Small intestine (tissue), 7 donors: ENCODE measurements around the gene CDH8. TPM values are rescaled to one million over a fixed set of nuclear protein-coding genes. Genes with fewer than 3 reads are reported as not detected.

Experiments used
- DNase-seq, 2 donors: peaks; one replicate each; pipeline versions ENCODE4 v3.0.0 to v3.0.0-alpha.2; 2013
- FAIRE-seq: peaks from 2 replicates; lab custom pipeline; 2012; peaks lifted over from hg19 to GRCh38; lab: Jason Lieb, UNC
- H3K27ac ChIP-seq, 3 donors: one replicate each; pipeline ENCODE4 v1.5.1; 2013; ENCODE audit warnings: low read length in 2 of 3, mild to moderate bottlenecking in 2 of 3, control low read depth in 1 of 3, inconsistent platforms in 1 of 3, low read depth in 1 of 3, moderate library complexity in 1 of 3
- H3K27me3 ChIP-seq, 3 donors: one replicate each; pipeline ENCODE4 v1.6.1; 2013; ENCODE audit warnings: low read length in 3 of 3, inconsistent platforms in 1 of 3; ENCODE audit not compliant: control insufficient read depth in 3 of 3, insufficient read depth in 3 of 3
- H3K36me3 ChIP-seq, 3 donors: one replicate each; pipeline ENCODE4 v1.6.1; 2013; ENCODE audit warnings: low read length in 3 of 3, inconsistent platforms in 1 of 3, low read depth in 1 of 3, mild to moderate bottlenecking in 1 of 3, moderate library complexity in 1 of 3; ENCODE audit not compliant: control insufficient read depth in 3 of 3, insufficient read depth in 2 of 3
- H3K4me1 ChIP-seq, 3 donors: one replicate each; pipeline ENCODE4 v1.6.1; 2013; ENCODE audit warnings: low read length in 2 of 3, inconsistent platforms in 1 of 3, low read depth in 1 of 3, mild to moderate bottlenecking in 1 of 3, moderate library complexity in 1 of 3; ENCODE audit not compliant: control insufficient read depth in 3 of 3, insufficient read depth in 2 of 3
- H3K4me3 ChIP-seq, 3 donors: one replicate each; pipeline ENCODE4 v1.5.1; 2013; ENCODE audit warnings: low read length in 3 of 3, control low read depth in 1 of 3, inconsistent platforms in 1 of 3, low read depth in 1 of 3, mild to moderate bottlenecking in 1 of 3, moderate library complexity in 1 of 3
- H3K9me3 ChIP-seq, 2 donors: one replicate each; pipeline ENCODE4 v1.6.1; 2013; ENCODE audit warnings: low read depth in 1 of 2, low read length in 1 of 2; ENCODE audit not compliant: control insufficient read depth in 2 of 2, insufficient read depth in 1 of 2
- WGBS, 3 donors: extraction: QIAGEN DNeasy Blood & Tissue Kit; methylation state at CpG; one replicate each; pipeline ENCODE4 v1.1.7; 2013; 5-methylcytosine and 5-hydroxymethylcytosine counted together
- polyA plus RNA-seq, 4 donors: library from polyadenylated mRNA; stranded (reverse) in 3 of 4; unstranded in 1 of 4; fragments of 200-250 nt in 3 of 4; fragments of 120-200 nt in 1 of 4; gene quantifications; one replicate each; pipeline versions ENCODE4 v1.2.1 to v1.2.3, GENCODE V29; 2013
- donor health status: healthy with polysubstance abuse.
- donor health status: control.
- donor health status: control.
- donor health status: Bipolar disorder and iron deficiency.
- donor health status: healthy.

Gene CDH8
- polyA plus RNA-seq, 4 donors = 1.1 TPM; not detected in 2

- no peak for DNase-seq
- Histone ChIP-seq H3K9me3 (no peaks in the 10 kb centered on the region), H3K36me3 (no peaks in the 10 kb centered on the region), H3K27ac (no peak overlapping the region), H3K27me3 (peaks cover 4 to 38% (median 5%) of the 10 kb centered on the region in 3 donors), H3K4me1 (no peaks in the 10 kb centered on the region), H3K4me3 (no peak overlapping the region)
- FAIRE-seq = no peak
- WGBS, 3 donors = 34 to 41% (median 35%) methylated on average over 3 of the region's 3 CpGs
Observed at GRCh38 chr16:62038646-62039045, 2.4 kb upstream of the CDH8 start.

- WGBS, 3 donors = 18 to 44% (median 32%) methylated on average over 1 of the region's 1 CpG
- no peak for DNase-seq
- no peak overlapping the region for H3K4me3 ChIP-seq
- no peak overlapping the region for H3K27ac ChIP-seq
- peaks cover 4 to 39% (median 5%) of the 10 kb centered on the region in 3 donors for H3K27me3 ChIP-seq
- no peaks in the 10 kb centered on the region for H3K4me1 ChIP-seq
- no peaks in the 10 kb centered on the region for H3K36me3 ChIP-seq
- FAIRE-seq = no peak
- H3K9me3 ChIP-seq = no peaks in the 10 kb centered on the region
Observed at GRCh38 chr16:62038225-62038624, 2.0 kb upstream of the CDH8 start.

GRCh38 chr16:62036802-62037135 lies 531 bp upstream of the CDH8 start:
- FAIRE-seq (no peak), DNase-seq (no peak)
- Histone ChIP-seq H3K27me3 (peaks cover 4 to 41% (median 5%) of the 10 kb centered on the region in 3 donors), H3K4me3 (no peak overlapping the region), H3K27ac (no peak overlapping the region), H3K36me3 (no peaks in the 10 kb centered on the region), H3K4me1 (no peaks in the 10 kb centered on the region), H3K9me3 (no peaks in the 10 kb centered on the region)
- 7 to 36% (median 22%) methylated on average over 15 of the region's 15 CpGs for WGBS, 3 donors

- H3K4me1 ChIP-seq = no peaks in the 10 kb centered on the region
- peaks cover 4 to 41% (median 5%) of the 10 kb centered on the region in 3 donors for H3K27me3 ChIP-seq
- 4 to 13% (median 11%) methylated on average over 63 to 65 of the region's 65 CpGs for WGBS, 3 donors
- H3K9me3 ChIP-seq = no peaks in the 10 kb centered on the region
- no peak overlapping the region for H3K27ac ChIP-seq
- peak overlapping the region in 1 of 3 donors; percentile 35 for H3K4me3 ChIP-seq
- DNase-seq = peak in 1 of 2 donors; percentile 10
- no peak for FAIRE-seq
- H3K36me3 ChIP-seq = no peaks in the 10 kb centered on the region
Observed at GRCh38 chr16:62035115-62036092, 834 bp downstream of the CDH8 start.

- H3K27ac ChIP-seq = no peak overlapping the region
- H3K4me3 ChIP-seq = peak overlapping the region in 1 of 3 donors; percentile 35
- H3K36me3 ChIP-seq = no peaks in the 10 kb centered on the region
- WGBS, 3 donors = 3 to 9% (median 6%) methylated on average over 32 of the region's 32 CpGs
- peaks cover 4 to 39% (median 5%) of the 10 kb centered on the region in 3 donors for H3K27me3 ChIP-seq
- DNase-seq (no peak), FAIRE-seq (no peak)
- no peaks in the 10 kb centered on the region for H3K4me1 ChIP-seq
- H3K9me3 ChIP-seq = no peaks in the 10 kb centered on the region
Observed at GRCh38 chr16:62034231-62035114, 1.8 kb downstream of the CDH8 start.

GRCh38 chr16:62033065-62033464 lies 3.2 kb downstream of the CDH8 start:
- Histone ChIP-seq H3K4me1 (no peaks in the 10 kb centered on the region), H3K9me3 (no peaks in the 10 kb centered on the region), H3K36me3 (no peaks in the 10 kb centered on the region), H3K4me3 (no peak overlapping the region), H3K27ac (no peak overlapping the region), H3K27me3 (peaks cover 4 to 39% (median 5%) of the 10 kb centered on the region in 3 donors)
- FAIRE-seq (no peak), DNase-seq (no peak)
- WGBS, 3 donors = 18 to 29% (median 19%) methylated on average over 1 of the region's 1 CpG

GRCh38 chr16:62029947-62030346 lies 6.3 kb downstream of the CDH8 start:
- 65 to 78% (median 70%) methylated on average over 3 of the region's 3 CpGs for WGBS, 3 donors
- Histone ChIP-seq H3K36me3 (no peaks in the 10 kb centered on the region), H3K27me3 (peaks cover 2 to 16% (median 3%) of the 10 kb centered on the region in 3 donors), H3K4me3 (no peak overlapping the region), H3K4me1 (no peaks in the 10 kb centered on the region), H3K9me3 (no peaks in the 10 kb centered on the region), H3K27ac (no peak overlapping the region)
- FAIRE-seq (no peak), DNase-seq (no peak)

GRCh38 chr16:62022688-62023087 lies 13.6 kb downstream of the CDH8 start:
- H3K27me3 ChIP-seq = no peaks in the 10 kb centered on the region
- 66 to 80% (median 69%) methylated on average over 3 of the region's 3 CpGs for WGBS, 3 donors
- no peak for FAIRE-seq

More at GRCh38 chr16:62022688-62023087, 13.6 kb downstream of the CDH8 start:
- Histone ChIP-seq H3K9me3 (no peaks in the 10 kb centered on the region), H3K4me1 (no peaks in the 10 kb centered on the region), H3K4me3 (no peak overlapping the region), H3K36me3 (no peaks in the 10 kb centered on the region), H3K27ac (no peak overlapping the region)
- DNase-seq = no peak
